ENCODE measurements around the gene MAP4K1. TPM values are rescaled to one million over a fixed set of nuclear protein-coding genes. Genes with fewer than 3 reads are reported as not detected.
A peak's percentile ranks its signal among the peaks of the same experiment; 100 is the strongest.

Gene MAP4K1
- total RNA-seq, 2 experiments from 2014 or later = 282 to 313 TPM

GRCh38 chr19:38543286-38543806 lies 74.4 kb downstream of the MAP4K1 start:
- H3K9me3 Mint-ChIP-seq = peaks cover 8% of the 10 kb centered on the region
- no peaks in the 10 kb centered on the region for H3K27me3 Mint-ChIP-seq
- CTCF ChIA-PET = interaction anchor here (0.8 to 2.1 kb wide), 7 partner anchors 11 to 94 kb away, joined by 3 to 6 read pairs (median 5); partner anchors contain the start of gene EIF3K
- POLR2A ChIA-PET = no interaction called here
- peak overlapping the region; percentile 81 for H3K27ac Mint-ChIP-seq
- H3K4me1 Mint-ChIP-seq = peaks cover 47% of the 10 kb centered on the region
- peaks cover 10% of the 10 kb centered on the region for H3K36me3 Mint-ChIP-seq (ENCODE audit: low read depth)
- H3K4me3 Mint-ChIP-seq = no peak overlapping the region
- DNase-seq = no peak

DNA sequence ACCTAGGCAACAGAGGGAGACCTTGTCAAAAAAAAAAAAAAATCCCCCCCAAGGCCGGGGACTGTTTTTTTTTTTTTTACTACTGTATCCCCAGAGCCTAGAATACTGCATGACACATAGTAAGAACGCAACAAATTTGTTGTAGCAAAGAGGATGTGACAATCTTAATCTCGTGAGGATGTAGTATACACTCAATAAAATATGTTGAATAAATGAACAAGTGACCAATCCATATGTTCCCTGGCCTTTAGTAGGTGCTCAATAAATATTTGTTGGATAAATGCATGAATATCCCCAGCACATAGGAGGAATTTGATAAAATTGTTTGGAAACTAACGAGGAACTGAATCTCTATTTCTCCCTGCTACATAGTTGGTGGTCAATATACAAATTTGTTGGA lies 75.7 kb downstream of the MAP4K1 start:
- Mint-ChIP-seq H3K27ac (no peak overlapping the region), H3K9me3 (peaks cover 11% of the 10 kb centered on the region), H3K27me3 (no peaks in the 10 kb centered on the region), H3K4me1 (peaks cover 60% of the 10 kb centered on the region), H3K4me3 (no peak overlapping the region), H3K36me3 (ENCODE audit: low read depth) (peaks cover 15% of the 10 kb centered on the region)
- CTCF ChIA-PET = no interaction called here
- DNase-seq = no peak
- POLR2A ChIA-PET = no interaction called here

- H3K27ac Mint-ChIP-seq = peak overlapping the region; percentile 97
- no peak for DNase-seq
- H3K4me1 Mint-ChIP-seq = peaks cover 59% of the 10 kb centered on the region
- no peak overlapping the region for H3K4me3 Mint-ChIP-seq
- H3K27me3 Mint-ChIP-seq = peaks cover 1% of the 10 kb centered on the region
- CTCF ChIA-PET = no interaction called here
- peaks cover 30% of the 10 kb centered on the region for H3K36me3 Mint-ChIP-seq (ENCODE audit: low read depth)
- peaks cover 26% of the 10 kb centered on the region for H3K9me3 Mint-ChIP-seq
- POLR2A ChIA-PET = no interaction called here
These were observed 78.0 kb downstream of the MAP4K1 start for GRCh38 chr19:38539751-38540150.

GRCh38 chr19:38538793-38539528 lies 78.8 kb downstream of the MAP4K1 start:
- DNase-seq = peak; percentile 73
- peak overlapping the region; percentile 97 for H3K27ac Mint-ChIP-seq

DNA sequence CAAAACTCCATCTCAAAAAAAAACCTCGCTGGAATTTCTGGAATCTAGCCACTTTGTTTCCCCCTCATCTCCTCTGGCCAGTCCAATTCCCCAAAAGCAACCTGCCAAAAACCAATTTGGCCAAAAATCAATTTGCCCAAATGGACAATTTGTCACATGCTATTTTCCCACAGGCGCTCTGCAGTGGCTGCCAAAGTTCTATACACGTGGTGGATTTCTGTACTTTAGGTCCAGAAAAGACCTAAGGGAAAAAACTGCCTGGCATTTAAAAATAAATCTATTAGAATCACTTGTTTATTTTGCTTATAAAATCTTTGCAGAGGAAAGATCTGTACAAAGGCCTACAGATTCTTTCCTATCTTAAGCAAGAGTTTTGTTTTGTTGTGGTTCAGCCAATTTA lies 79.4 kb downstream of the MAP4K1 start:
- peaks cover 47% of the 10 kb centered on the region for H3K4me1 Mint-ChIP-seq
- no peak for DNase-seq
- H3K27me3 Mint-ChIP-seq = peaks cover 2% of the 10 kb centered on the region
- CTCF ChIA-PET = interaction anchor here (1.0 kb wide), 1 partner anchor 96 kb away, joined by 4 read pairs; no protein-coding TSS in a partner anchor
- H3K4me3 Mint-ChIP-seq = peak overlapping the region; percentile 67
- H3K9me3 Mint-ChIP-seq = peaks cover 31% of the 10 kb centered on the region
- H3K27ac Mint-ChIP-seq = peak overlapping the region; percentile 97
- peaks cover 35% of the 10 kb centered on the region for H3K36me3 Mint-ChIP-seq (ENCODE audit: low read depth)
- POLR2A ChIA-PET = no interaction called here

More at GRCh38 chr19:38538793-38539528, 78.8 kb downstream of the MAP4K1 start:
- ChIA-PET CTCF (interaction anchor here (1.0 kb wide), 1 partner anchor 95 kb away, joined by 4 read pairs; no protein-coding TSS in a partner anchor), POLR2A (no interaction called here)
- Mint-ChIP-seq H3K27me3 (peaks cover 2% of the 10 kb centered on the region), H3K36me3 (ENCODE audit: low read depth) (peaks cover 35% of the 10 kb centered on the region), H3K4me1 (peaks cover 51% of the 10 kb centered on the region), H3K9me3 (peaks cover 31% of the 10 kb centered on the region), H3K4me3 (peak overlapping the region; percentile 67)

Other genes starting within 250 kb of the MAP4K1 start
- 100 to 1,000 TPM; 178 to 186 TPM for gene PSMD8, start 243.4 kb downstream of the MAP4K1 start, total RNA-seq
- not detected for gene GGN, start 229.9 kb downstream of the MAP4K1 start, total RNA-seq
- gene SPRED3, start 229.3 kb downstream of the MAP4K1 start, total RNA-seq = 1 to 10 TPM; 1.2 to 1.8 TPM
- 10 to 100 TPM; 27.5 to 37.2 TPM for gene FAM98C, start 214.9 kb downstream of the MAP4K1 start, total RNA-seq
- gene RASGRP4, start 191.7 kb downstream of the MAP4K1 start, total RNA-seq = 1 to 10 TPM; 2.6 to 3.8 TPM
- 1 to 10 TPM in 1 of 2 experiments, under 1 TPM in 1; 0.79 to 1.0 TPM for gene RYR1, start 184.3 kb downstream of the MAP4K1 start, total RNA-seq
- 100 to 1,000 TPM; 309 to 318 TPM for gene EIF3K, start 1.2 kb upstream of the MAP4K1 start, total RNA-seq
- 100 to 1,000 TPM; 337 to 354 TPM for gene ACTN4, start 29.7 kb upstream of the MAP4K1 start, total RNA-seq
- 1 to 10 TPM; 3.5 to 3.7 TPM for gene CAPN12, start 126.5 kb upstream of the MAP4K1 start, total RNA-seq
- gene LGALS7, start 155.6 kb upstream of the MAP4K1 start, total RNA-seq = not detected
- not detected for gene LGALS7B, start 171.2 kb upstream of the MAP4K1 start, total RNA-seq
- 1 to 10 TPM; 2.1 to 2.3 TPM for gene LGALS4, start 195.0 kb upstream of the MAP4K1 start, total RNA-seq
- gene ECH1, start 213.8 kb upstream of the MAP4K1 start, total RNA-seq = 100 to 1,000 TPM; 143 to 144 TPM
- 100 to 1,000 TPM; 517 to 535 TPM for gene HNRNPL, start 232.0 kb upstream of the MAP4K1 start, total RNA-seq